C4-2B (cell line): Measurements from ENCODE around the gene ZNF467.

ENCODE experiments used
- ZFX ChIP-seq: fragments of 450-650 bp; IDR thresholded peaks from 2 replicates; pipeline ENCODE4 v1.6.1; 2017
- TF ChIP-seq, protein P1 (sequence below): fragments of 450-650 bp; conservative IDR thresholded peaks from 2 replicates; pipeline ENCODE4 v1.5.1; 2017; ENCODE audit warnings: mild to moderate bottlenecking

- TF ChIP-seq, protein P1, sequence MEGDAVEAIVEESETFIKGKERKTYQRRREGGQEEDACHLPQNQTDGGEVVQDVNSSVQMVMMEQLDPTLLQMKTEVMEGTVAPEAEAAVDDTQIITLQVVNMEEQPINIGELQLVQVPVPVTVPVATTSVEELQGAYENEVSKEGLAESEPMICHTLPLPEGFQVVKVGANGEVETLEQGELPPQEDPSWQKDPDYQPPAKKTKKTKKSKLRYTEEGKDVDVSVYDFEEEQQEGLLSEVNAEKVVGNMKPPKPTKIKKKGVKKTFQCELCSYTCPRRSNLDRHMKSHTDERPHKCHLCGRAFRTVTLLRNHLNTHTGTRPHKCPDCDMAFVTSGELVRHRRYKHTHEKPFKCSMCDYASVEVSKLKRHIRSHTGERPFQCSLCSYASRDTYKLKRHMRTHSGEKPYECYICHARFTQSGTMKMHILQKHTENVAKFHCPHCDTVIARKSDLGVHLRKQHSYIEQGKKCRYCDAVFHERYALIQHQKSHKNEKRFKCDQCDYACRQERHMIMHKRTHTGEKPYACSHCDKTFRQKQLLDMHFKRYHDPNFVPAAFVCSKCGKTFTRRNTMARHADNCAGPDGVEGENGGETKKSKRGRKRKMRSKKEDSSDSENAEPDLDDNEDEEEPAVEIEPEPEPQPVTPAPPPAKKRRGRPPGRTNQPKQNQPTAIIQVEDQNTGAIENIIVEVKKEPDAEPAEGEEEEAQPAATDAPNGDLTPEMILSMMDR, result no peak
- TF ChIP-seq ZFX, result no peak
Measured at GRCh38 chr7:149748076-149748874, 25.1 kb downstream of the ZNF467 start.
